ENCODE measurements around the gene MAPK8IP2. TPM values are rescaled to one million over a fixed set of nuclear protein-coding genes. Genes with fewer than 3 reads are reported as not detected.
A peak's percentile ranks its signal among the peaks of the same experiment; 100 is the strongest.

Gene MAPK8IP2
- total and polyA plus RNA-seq, 2 of the 13 experiments (the other 11 are each of a cell fraction or from before 2014, with no cell fraction given) = 1.3 to 2.6 TPM

DNA sequence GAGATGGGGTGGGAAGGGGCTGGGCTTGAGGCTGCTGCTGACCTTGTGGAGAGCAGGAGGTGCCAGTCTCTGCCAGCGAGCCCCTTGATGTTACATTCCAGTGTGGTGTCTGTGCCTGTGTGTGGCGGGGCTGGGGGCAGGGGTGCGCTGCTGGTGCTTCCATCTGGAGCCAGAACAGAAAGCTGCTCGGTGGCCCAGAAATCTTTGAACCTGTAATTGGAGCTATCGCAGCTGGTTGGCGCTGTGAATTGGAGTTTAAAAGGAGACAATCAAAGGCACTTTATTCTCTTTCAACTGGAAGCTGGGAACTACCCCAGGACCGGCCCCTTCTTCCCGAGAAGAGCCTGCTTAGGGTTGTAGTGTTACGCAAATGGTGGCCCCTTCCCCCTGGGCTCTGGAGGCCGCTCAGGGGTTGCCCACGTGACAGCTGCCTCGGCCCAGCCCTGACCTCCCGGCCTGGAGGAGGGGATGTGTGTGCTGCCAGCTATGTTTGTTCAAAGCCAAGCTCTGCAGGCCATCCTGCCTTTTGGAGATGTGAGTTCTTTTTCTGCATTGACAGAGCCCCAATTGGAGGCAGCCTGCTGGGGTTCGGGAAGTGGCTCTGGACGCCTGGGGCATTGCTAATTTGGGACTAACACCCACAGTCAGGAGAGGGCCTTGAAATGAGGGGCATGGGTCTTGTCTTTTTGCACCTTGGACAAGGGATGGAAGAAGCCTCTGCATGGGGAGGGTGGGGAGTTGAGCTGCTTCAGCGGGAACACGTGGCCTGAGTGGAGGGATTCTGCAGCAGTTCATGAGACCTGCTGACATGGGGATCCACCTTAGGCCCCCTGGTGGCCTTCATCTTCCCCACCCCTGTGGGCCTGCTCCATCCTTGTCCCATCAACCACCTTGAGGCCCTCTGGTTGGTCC, 41.4 kb downstream of the MAPK8IP2 start (continued):
- no peak for TF ChIP-seq ZFP62 (CRISPR knock-in tag; IDR thresholded peaks at IDR 0.05)
- peak; percentile 85 for TF ChIP-seq SP5 (CRISPR knock-in tag; IDR thresholded peaks at IDR 0.05; ENCODE audit: borderline replicate concordance, low read depth)
- TF ChIP-seq, protein P1, sequence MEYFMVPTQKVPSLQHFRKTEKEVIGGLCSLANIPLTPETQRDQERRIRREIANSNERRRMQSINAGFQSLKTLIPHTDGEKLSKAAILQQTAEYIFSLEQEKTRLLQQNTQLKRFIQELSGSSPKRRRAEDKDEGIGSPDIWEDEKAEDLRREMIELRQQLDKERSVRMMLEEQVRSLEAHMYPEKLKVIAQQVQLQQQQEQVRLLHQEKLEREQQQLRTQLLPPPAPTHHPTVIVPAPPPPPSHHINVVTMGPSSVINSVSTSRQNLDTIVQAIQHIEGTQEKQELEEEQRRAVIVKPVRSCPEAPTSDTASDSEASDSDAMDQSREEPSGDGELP (IDR thresholded peaks at IDR 0.05; ENCODE audit: borderline replicate concordance, low read depth) = no peak; the same call in none of the 2 replicates
- no peak for TF ChIP-seq GTF2F1 (IDR thresholded peaks at IDR 0.05; ENCODE audit: low read length)
- TF ChIP-seq, protein P2, sequence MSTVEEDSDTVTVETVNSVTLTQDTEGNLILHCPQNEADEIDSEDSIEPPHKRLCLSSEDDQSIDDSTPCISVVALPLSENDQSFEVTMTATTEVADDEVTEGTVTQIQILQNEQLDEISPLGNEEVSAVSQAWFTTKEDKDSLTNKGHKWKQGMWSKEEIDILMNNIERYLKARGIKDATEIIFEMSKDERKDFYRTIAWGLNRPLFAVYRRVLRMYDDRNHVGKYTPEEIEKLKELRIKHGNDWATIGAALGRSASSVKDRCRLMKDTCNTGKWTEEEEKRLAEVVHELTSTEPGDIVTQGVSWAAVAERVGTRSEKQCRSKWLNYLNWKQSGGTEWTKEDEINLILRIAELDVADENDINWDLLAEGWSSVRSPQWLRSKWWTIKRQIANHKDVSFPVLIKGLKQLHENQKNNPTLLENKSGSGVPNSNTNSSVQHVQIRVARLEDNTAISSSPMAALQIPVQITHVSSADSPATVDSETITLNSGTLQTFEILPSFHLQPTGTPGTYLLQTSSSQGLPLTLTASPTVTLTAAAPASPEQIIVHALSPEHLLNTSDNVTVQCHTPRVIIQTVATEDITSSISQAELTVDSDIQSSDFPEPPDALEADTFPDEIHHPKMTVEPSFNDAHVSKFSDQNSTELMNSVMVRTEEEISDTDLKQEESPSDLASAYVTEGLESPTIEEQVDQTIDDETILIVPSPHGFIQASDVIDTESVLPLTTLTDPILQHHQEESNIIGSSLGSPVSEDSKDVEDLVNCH (CRISPR knock-in tag; IDR thresholded peaks at IDR 0.05) = no peak
- TF ChIP-seq POLR2AphosphoS2 (IDR thresholded peaks at IDR 0.05; ENCODE audit: low read depth, low read length) = no peak
- TF ChIP-seq HNF4G (IDR thresholded peaks at IDR 0.05; ENCODE audit: borderline replicate concordance, low read depth, low read length) = peak; percentile 58; the same call in 1 of the 2 replicates
- no peak for TF ChIP-seq HNF4G (CRISPR knock-in tag; IDR thresholded peaks at IDR 0.05; ENCODE audit: borderline replicate concordance, low read depth)
- no peak for TF ChIP-seq SP1 (IDR thresholded peaks at IDR 0.05)
- TF ChIP-seq SP1 (CRISPR knock-in tag; IDR thresholded peaks at IDR 0.05) = 0 out of 2 replicates have a peak, but pooled peaks have one; percentile 7
- TF ChIP-seq MYNN (CRISPR knock-in tag; IDR thresholded peaks at IDR 0.05; ENCODE audit: low read depth) = no peak
- no peak; the same call in 1 of the 2 replicates for TF ChIP-seq ERF (CRISPR knock-in tag; IDR thresholded peaks at IDR 0.05)
- 0 out of 2 replicates have a peak, but pooled peaks have one; percentile 10 for TF ChIP-seq DR1 (CRISPR knock-in tag; IDR thresholded peaks at IDR 0.05)
- no peak for TF ChIP-seq CREB1 (IDR thresholded peaks at IDR 0.05)
- no peak for TF ChIP-seq CREB1 (CRISPR knock-in tag; IDR thresholded peaks at IDR 0.05)
- no peak for TF ChIP-seq CBX2 (IDR thresholded peaks at IDR 0.05; ENCODE audit: low read depth, low read length)
- no peak for TF ChIP-seq CBX2 (CRISPR knock-in tag; IDR thresholded peaks at IDR 0.05; ENCODE audit: low read depth)
- TF ChIP-seq ZNF501 (CRISPR knock-in tag; IDR thresholded peaks at IDR 0.05) = 0 out of 2 replicates have a peak, but pooled peaks have one; percentile 5
- TF ChIP-seq, protein P3, sequence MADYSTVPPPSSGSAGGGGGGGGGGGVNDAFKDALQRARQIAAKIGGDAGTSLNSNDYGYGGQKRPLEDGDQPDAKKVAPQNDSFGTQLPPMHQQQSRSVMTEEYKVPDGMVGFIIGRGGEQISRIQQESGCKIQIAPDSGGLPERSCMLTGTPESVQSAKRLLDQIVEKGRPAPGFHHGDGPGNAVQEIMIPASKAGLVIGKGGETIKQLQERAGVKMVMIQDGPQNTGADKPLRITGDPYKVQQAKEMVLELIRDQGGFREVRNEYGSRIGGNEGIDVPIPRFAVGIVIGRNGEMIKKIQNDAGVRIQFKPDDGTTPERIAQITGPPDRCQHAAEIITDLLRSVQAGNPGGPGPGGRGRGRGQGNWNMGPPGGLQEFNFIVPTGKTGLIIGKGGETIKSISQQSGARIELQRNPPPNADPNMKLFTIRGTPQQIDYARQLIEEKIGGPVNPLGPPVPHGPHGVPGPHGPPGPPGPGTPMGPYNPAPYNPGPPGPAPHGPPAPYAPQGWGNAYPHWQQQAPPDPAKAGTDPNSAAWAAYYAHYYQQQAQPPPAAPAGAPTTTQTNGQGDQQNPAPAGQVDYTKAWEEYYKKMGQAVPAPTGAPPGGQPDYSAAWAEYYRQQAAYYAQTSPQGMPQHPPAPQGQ (CRISPR knock-in tag; IDR thresholded peaks at IDR 0.05; ENCODE audit: borderline replicate concordance) = no peak
- TF ChIP-seq FOXP1 (IDR thresholded peaks at IDR 0.05) = no peak
- TF ChIP-seq FOXP1 (CRISPR knock-in tag; IDR thresholded peaks at IDR 0.05) = peak; percentile 47; the same call in 1 of the 2 replicates
- TF ChIP-seq, protein P4, sequence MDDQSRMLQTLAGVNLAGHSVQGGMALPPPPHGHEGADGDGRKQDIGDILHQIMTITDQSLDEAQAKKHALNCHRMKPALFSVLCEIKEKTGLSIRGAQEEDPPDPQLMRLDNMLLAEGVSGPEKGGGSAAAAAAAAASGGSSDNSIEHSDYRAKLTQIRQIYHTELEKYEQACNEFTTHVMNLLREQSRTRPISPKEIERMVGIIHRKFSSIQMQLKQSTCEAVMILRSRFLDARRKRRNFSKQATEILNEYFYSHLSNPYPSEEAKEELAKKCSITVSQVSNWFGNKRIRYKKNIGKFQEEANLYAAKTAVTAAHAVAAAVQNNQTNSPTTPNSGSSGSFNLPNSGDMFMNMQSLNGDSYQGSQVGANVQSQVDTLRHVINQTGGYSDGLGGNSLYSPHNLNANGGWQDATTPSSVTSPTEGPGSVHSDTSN (CRISPR knock-in tag; IDR thresholded peaks at IDR 0.05; ENCODE audit: borderline replicate concordance) = no peak
- TF ChIP-seq MYC (CRISPR knock-in tag; IDR thresholded peaks at IDR 0.05; ENCODE audit: borderline replicate concordance) = peak; percentile 92
- 0 out of 2 replicates have a peak, but pooled peaks have one; percentile 59 for TF ChIP-seq SNAPC2 (CRISPR knock-in tag; IDR thresholded peaks at IDR 0.05)
- TF ChIP-seq NFE2 (CRISPR knock-in tag; IDR thresholded peaks at IDR 0.05) = no peak
